HEK293T (cell line): Measurements from ENCODE around the gene TBATA.

ENCODE experiments used
- CTCF ChIA-PET: fragments of 350-600 bp; formaldehyde crosslinking; extraction: SDS; loops from one replicate; lab custom pipeline; 2021; ENCODE audit warnings: antibody characterized with exemption, inconsistent platforms; lab: Yijun Ruan, JAX
- POLR2A ChIA-PET: fragments of 350-600 bp; formaldehyde crosslinking; extraction: SDS; loops from one replicate; lab custom pipeline; 2020; ENCODE audit warnings: antibody characterized with exemption, inconsistent platforms; lab: Yijun Ruan, JAX
- DNase-seq: peaks from one replicate; pipeline ENCODE4 v3.0.0; 2012; ENCODE audit warnings: mixed read lengths; ENCODE audit errors: extremely low spot score
- ARNT ChIP-seq: fragments of 450-650 bp; IDR thresholded peaks from 2 replicates; pipeline ENCODE4 v1.6.1; 2017; ENCODE audit warnings: mild to moderate bottlenecking
- BHLHE40 ChIP-seq: fragments of 450-650 bp; IDR thresholded peaks from 2 replicates; pipeline ENCODE4 v1.6.1; 2016; ENCODE audit warnings: mild to moderate bottlenecking, moderate library complexity, borderline replicate concordance
- CTBP1 ChIP-seq: fragments of 450-650 bp; IDR thresholded peaks from 2 replicates; pipeline ENCODE4 v1.6.1; 2016; ENCODE audit warnings: borderline replicate concordance
- ELF4 ChIP-seq: fragments of 450-650 bp; IDR thresholded peaks from 2 replicates; pipeline ENCODE4 v1.6.1; 2017; ENCODE audit warnings: antibody characterized with exemption
- FOXA1 ChIP-seq: fragments of 450-650 bp; IDR thresholded peaks from 2 replicates; pipeline ENCODE4 v1.6.1; 2016; ENCODE audit warnings: mild to moderate bottlenecking
- FOXK2 ChIP-seq: fragments of 450-650 bp; IDR thresholded peaks from 2 replicates; pipeline ENCODE4 v1.6.1; 2016; ENCODE audit warnings: mild to moderate bottlenecking
- FOXM1 ChIP-seq: fragments of 450-650 bp; IDR thresholded peaks from 2 replicates; pipeline ENCODE4 v1.6.1; 2017; ENCODE audit warnings: mild to moderate bottlenecking, borderline replicate concordance
- HDGF ChIP-seq: fragments of 450-650 bp; IDR thresholded peaks from 2 replicates; pipeline ENCODE4 v1.6.1; 2017; ENCODE audit warnings: antibody characterized with exemption, borderline replicate concordance
- L3MBTL2 ChIP-seq: fragments of 450-650 bp; conservative IDR thresholded peaks from 2 replicates; pipeline ENCODE4 v1.6.1; 2016; ENCODE audit warnings: mild to moderate bottlenecking
- LEF1 ChIP-seq: fragments of 450-650 bp; IDR thresholded peaks from 2 replicates; pipeline ENCODE4 v1.6.1; 2017; ENCODE audit warnings: mild to moderate bottlenecking, borderline replicate concordance
- NFRKB ChIP-seq: fragments of 450-650 bp; IDR thresholded peaks from 2 replicates; pipeline ENCODE4 v1.6.1; 2016; ENCODE audit warnings: mild to moderate bottlenecking, moderate library complexity
- SP1 ChIP-seq: fragments of 450-650 bp; IDR thresholded peaks from 2 replicates; pipeline ENCODE4 v1.6.1; 2017
- SUZ12 ChIP-seq: fragments of 450-650 bp; IDR thresholded peaks from 2 replicates; pipeline ENCODE4 v1.6.1; 2016; ENCODE audit warnings: mild to moderate bottlenecking
- TARDBP ChIP-seq: fragments of 450-650 bp; IDR thresholded peaks from 2 replicates; pipeline ENCODE4 v1.6.1; 2016
- ZNF384 ChIP-seq: fragments of 450-650 bp; IDR thresholded peaks from 2 replicates; pipeline ENCODE4 v1.6.1; 2016
- TF ChIP-seq, protein P1 (sequence below): fragments of 450-650 bp; IDR thresholded peaks from 2 replicates; pipeline ENCODE4 v1.6.1; 2016

Gene TBATA

DNA sequence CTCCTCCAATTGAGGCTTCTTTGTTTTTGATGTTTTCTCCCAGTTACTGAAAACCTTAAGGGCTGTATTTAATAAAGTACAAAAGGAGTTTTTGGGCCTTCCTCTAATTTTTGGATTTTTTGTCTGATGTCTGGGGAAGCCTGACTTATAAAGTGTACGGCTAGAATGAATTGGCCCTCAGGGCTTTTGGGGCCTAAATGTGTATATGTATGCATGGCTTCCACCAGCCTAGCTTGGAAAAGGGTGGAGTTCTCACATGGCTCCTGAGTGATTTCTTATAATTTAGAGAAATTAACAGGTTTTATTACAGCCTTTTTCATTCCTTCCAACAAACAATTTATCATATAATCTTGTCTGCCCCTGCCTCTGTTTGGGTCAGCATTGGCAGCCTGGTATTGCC lies 10.4 kb upstream of the TBATA start:
- POLR2A ChIA-PET, result no interaction called here
- TF ChIP-seq FOXM1, result no peak
- TF ChIP-seq LEF1, result no peak
- TF ChIP-seq L3MBTL2, result no peak
- TF ChIP-seq TARDBP, result no peak
- TF ChIP-seq BHLHE40, result no peak
- TF ChIP-seq, protein P1, sequence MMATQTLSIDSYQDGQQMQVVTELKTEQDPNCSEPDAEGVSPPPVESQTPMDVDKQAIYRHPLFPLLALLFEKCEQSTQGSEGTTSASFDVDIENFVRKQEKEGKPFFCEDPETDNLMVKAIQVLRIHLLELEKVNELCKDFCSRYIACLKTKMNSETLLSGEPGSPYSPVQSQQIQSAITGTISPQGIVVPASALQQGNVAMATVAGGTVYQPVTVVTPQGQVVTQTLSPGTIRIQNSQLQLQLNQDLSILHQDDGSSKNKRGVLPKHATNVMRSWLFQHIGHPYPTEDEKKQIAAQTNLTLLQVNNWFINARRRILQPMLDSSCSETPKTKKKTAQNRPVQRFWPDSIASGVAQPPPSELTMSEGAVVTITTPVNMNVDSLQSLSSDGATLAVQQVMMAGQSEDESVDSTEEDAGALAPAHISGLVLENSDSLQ, result no peak
- TF ChIP-seq ARNT, result no peak
- no peak for TF ChIP-seq FOXK2
- no peak for TF ChIP-seq SUZ12
- no peak for TF ChIP-seq ELF4
- no peak for TF ChIP-seq ZNF384
- DNase-seq, result no peak
- CTCF ChIA-PET, result no interaction called here

DNA sequence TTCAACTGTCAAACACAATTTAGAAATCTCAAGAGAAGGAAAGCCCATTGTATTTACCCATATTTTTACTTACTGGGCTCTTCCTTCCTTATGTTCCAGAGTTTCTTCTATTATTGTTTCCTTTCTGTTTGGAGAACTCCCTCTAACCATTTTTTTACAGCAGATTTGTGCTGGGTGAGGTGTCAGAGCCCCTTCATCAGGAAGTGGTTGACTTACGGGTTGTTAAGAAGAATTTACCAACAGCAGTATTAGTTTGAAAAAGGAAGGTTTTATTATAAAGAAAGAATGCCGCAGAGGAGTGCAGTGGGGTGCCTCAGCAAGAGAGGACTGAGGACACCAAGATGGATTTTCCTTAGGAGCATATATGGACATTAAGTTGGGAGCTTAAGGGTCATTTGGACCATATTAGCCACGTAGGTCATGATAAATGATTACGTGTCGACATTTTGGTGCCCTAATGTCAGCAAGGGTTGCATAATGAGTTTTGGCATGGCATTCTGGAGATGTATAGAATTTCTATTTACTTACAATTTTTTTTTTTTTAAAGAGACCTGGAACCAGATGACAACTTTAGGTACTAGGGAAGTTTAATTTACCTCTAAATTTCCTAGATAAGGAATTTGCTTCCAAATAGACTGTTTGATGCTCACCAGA lies 6.3 kb upstream of the TBATA start:
- no peak for DNase-seq
- TF ChIP-seq HDGF (no peak), LEF1 (no peak), L3MBTL2 (no peak), FOXK2 (no peak), TARDBP (no peak), FOXM1 (no peak), CTBP1 (no peak), FOXA1 (no peak), ZNF384 (no peak), BHLHE40 (no peak), ELF4 (no peak), ARNT (no peak), NFRKB (no peak), SP1 (no peak), SUZ12 (no peak)
- TF ChIP-seq, protein P1, result no peak
- ChIA-PET CTCF (no interaction called here), POLR2A (no interaction called here)

DNA sequence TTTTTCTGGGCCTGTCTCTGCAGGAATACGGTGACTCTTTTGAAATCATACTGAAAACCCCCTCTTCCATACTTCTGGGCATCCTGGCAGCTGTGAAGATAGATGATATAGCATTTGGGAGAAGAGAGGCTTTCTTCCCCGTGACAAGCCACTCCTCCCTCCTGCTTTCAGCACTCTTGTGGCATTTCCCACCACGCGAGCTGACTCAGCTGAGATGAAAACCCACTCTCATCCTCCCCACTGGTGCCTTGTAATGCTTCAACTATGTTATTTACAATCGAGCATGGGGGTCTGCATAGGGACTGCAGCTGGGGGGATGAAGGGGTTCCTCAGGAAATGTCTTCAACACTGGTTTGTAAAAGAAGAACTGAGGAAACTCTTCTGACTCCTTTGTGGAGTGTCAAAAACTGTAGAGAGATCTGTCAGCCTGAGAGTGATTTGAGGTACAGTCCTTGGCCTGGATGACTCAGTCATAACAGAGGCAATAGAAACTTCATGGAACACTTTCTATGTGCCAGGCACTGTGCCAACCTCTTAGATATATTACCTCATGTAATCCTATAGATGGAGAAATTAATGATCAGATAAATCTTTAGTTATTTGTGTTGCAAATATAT lies 1.7 kb upstream of the TBATA start:
- no peak for DNase-seq
- CTCF ChIA-PET, result no interaction called here
- TF ChIP-seq HDGF, result no peak
- TF ChIP-seq FOXM1, result no peak
- TF ChIP-seq TARDBP, result no peak
- TF ChIP-seq SUZ12, result no peak
- TF ChIP-seq NFRKB, result no peak
- POLR2A ChIA-PET, result no interaction called here

DNA sequence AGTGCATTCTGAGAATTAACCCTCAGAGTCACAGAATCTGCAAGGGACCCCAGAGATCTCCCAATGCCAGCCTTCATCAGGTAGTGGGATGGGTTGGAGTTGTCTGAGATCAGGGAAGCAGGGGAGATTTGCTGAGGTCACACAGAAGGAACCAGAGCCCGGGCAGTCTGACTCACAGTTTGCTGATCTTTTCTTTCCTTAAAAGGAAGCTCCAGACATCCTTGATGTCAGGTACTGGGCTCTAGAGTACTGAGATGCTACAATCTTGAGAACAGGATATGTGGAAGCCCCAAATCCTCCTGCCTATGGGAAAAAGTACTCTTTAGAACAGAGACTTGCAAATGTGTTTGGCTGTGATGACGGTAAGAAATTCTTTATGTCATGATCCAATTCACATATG lies 706 bp downstream of the TBATA start:
- TF ChIP-seq NFRKB, result no peak
- TF ChIP-seq ARNT, result no peak
- no peak for TF ChIP-seq FOXA1
- TF ChIP-seq ZNF384, result no peak
- TF ChIP-seq FOXK2, result no peak
- TF ChIP-seq L3MBTL2, result no peak
- TF ChIP-seq FOXM1, result no peak
- TF ChIP-seq HDGF, result no peak
- TF ChIP-seq LEF1, result no peak
- TF ChIP-seq SP1, result no peak
- TF ChIP-seq, protein P1, result no peak
- no peak for TF ChIP-seq BHLHE40
- TF ChIP-seq SUZ12, result no peak
- POLR2A ChIA-PET, result no interaction called here
- no peak for DNase-seq
- CTCF ChIA-PET, result no interaction called here

DNA sequence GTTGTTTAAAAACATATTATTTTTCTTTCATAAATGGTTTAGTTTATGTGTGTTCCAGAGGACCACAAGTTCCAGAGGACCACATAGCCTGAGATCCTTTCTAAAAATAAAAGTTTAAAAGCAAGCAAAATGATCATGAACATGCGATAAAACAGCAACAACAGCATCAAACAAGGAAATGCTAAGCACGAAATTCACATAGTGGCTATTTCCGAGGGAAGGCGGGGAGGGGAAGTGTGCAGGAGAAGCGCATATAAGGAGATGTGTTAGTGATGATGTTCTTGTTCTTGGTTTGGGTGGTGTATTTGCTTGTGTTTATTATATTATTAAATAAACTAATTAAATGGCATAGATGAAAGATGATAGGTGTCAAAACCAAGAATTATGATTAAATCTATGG lies 1.2 kb downstream of the TBATA start:
- no peak for DNase-seq
- ChIA-PET CTCF (no interaction called here), POLR2A (no interaction called here)
- TF ChIP-seq FOXA1, result no peak

DNA sequence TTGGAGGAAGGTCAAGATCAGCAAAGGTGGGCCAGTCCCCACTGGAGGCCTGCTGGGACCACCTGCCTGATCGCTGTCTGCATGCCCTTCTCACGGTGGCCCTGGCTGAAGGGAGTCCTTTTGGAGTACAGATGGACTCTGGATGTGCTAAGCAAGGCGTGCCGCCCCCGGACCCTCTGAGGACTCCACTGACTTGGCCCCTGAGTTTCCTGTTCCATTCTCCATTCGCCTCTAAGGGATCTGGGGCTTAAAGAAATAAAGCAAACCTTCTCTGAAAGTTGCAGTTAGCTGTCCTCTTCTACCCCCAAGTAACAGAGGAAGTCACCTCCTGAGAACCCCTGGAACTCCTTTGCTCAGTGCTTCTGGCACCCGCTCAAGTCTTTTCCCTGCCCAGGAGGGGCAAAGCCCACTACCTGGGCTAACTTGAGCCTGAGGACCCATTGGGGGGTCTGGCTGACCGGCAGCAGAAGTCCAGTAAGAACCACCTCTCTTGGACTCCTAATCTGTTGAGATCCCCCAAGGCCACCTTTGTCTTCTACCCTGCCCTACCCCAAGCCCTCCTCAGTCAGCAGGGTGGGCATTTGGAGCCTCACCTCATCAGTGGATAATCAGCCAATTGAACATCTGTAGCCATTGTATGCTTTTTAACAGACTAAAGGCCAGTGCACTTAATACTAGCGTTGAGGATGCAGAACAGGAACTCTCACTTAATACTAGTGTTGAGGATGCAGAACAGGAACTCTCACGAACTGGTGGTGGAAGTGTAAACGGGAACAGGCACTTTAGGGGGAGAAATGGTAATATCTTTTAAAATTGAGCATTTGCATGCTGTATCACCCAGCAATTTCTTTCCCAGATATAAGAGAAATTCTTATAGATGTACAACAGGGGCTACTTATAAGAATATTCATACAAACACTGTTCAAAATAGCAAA lies 2.2 kb downstream of the TBATA start:
- TF ChIP-seq L3MBTL2, result no peak
- no peak for TF ChIP-seq ZNF384
- POLR2A ChIA-PET, result no interaction called here
- DNase-seq, result no peak
- CTCF ChIA-PET, result no interaction called here
